GM18867 (cell line): ENCODE results near the gene MUC21.
"Not testable (repeated sequence)": the region's sequence is repeated elsewhere in the genome, so short reads cannot be mapped to it uniquely, and the experiment has no call there.

ENCODE experiments used
- ATAC-seq: cut with Tn5 transposase; IDR thresholded peaks from one replicate; pipeline ENCODE4 v1.9.1; 2021; ENCODE audit warnings: mild to moderate bottlenecking, moderate library complexity; ENCODE audit not compliant: unreplicated experiment

The MUC21 gene

GRCh38 chr6:31005249-31006020 lies 21.9 kb downstream of the MUC21 start:
- ATAC-seq = no peak

GRCh38 chr6:31007694-31008093 lies 24.2 kb downstream of the MUC21 start:
- ATAC-seq = no peak

GRCh38 chr6:31008165-31008564 lies 24.6 kb downstream of the MUC21 start:
- no peak for ATAC-seq

- ATAC-seq = no peak
These were observed 26.2 kb downstream of the MUC21 start for GRCh38 chr6:31009731-31010130.

- ATAC-seq = no peak
These were observed 27.0 kb downstream of the MUC21 start, which contains the start of gene MUC22 for GRCh38 chr6:31010393-31011060. Gene MUC22, plus strand, starts transcription at chr6:31010474. Its CDS starts 233 bp downstream, at chr6:31010707.

- ATAC-seq = no peak
These were observed 27.6 kb downstream of the MUC21 start for GRCh38 chr6:31011153-31011552.

- no peak for ATAC-seq
These were observed 33.3 kb downstream of the MUC21 start for GRCh38 chr6:31016659-31017299.

GRCh38 chr6:31017436-31017835 lies 33.9 kb downstream of the MUC21 start:
- not testable (repeated sequence) for ATAC-seq

GRCh38 chr6:31020057-31020456 lies 36.5 kb downstream of the MUC21 start:
- ATAC-seq = no peak

- ATAC-seq = not testable (repeated sequence)
These were observed 37.2 kb downstream of the MUC21 start for GRCh38 chr6:31020631-31021255.

- not testable (repeated sequence) for ATAC-seq
These were observed 38.4 kb downstream of the MUC21 start for GRCh38 chr6:31021705-31022531.

GRCh38 chr6:31025595-31025994 lies 42.1 kb downstream of the MUC21 start:
- ATAC-seq = no peak

- ATAC-seq = no peak
These were observed 47.6 kb downstream of the MUC21 start for GRCh38 chr6:31031095-31031494.

GRCh38 chr6:31033075-31033474 lies 49.6 kb downstream of the MUC21 start:
- no peak for ATAC-seq

GRCh38 chr6:31035862-31036497 lies 52.5 kb downstream of the MUC21 start:
- ATAC-seq = no peak

- ATAC-seq = no peak
These were observed 53.7 kb downstream of the MUC21 start for GRCh38 chr6:31037169-31037568.

GRCh38 chr6:31037682-31038081 lies 54.2 kb downstream of the MUC21 start:
- ATAC-seq = no peak

GRCh38 chr6:31038559-31038958 lies 55.0 kb downstream of the MUC21 start:
- no peak for ATAC-seq
